Measurements from ENCODE around the gene CLEC4F.

DNA sequence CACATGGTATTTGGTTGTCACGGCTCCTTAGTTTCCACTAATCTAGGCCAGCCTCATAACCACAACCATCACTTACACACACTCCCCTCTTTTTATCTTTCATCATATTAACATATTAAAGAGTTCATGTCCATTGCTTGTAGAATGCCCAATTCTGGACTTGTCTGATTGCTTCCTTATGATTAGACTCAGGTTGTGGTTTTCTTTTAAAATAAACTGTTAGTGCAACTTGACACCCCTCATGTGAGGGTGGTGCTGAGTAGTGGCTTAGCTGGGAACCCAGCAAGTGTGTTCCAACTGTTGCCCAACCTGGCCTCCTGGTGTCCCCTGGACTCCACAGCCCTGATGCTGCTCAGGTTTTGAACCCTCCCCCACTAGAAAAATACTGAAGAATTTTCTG is 35.3 kb upstream of the CLEC4F start:
- TF ChIP-seq RAD21 (IDR thresholded peaks at IDR 0.05; ENCODE audit: low read depth) = no peak
- no peak for TF ChIP-seq EP300 (IDR thresholded peaks at IDR 0.05; ENCODE audit: borderline replicate concordance)
